ENCODE measurements around the gene MFAP3L.
A peak's percentile ranks its signal among the peaks of the same experiment; 100 is the strongest.
"Not testable (repeated sequence)": the region's sequence is repeated elsewhere in the genome, so short reads cannot be mapped to it uniquely, and the experiment has no call there.

The MFAP3L gene

GRCh38 chr4:169987327-169988228 is 38.6 kb downstream of the MFAP3L start:
- DNase-seq (ENCODE audit: low read depth) = no peak

- DNase-seq (ENCODE audit: low read depth) = no peak
Observed at GRCh38 chr4:169986369-169986768, 39.8 kb downstream of the MFAP3L start.

GRCh38 chr4:169985881-169986280 is 40.3 kb downstream of the MFAP3L start:
- no peak for DNase-seq (ENCODE audit: low read depth)

- no peak for DNase-seq (ENCODE audit: low read depth)
Observed at GRCh38 chr4:169984745-169985144, 41.5 kb downstream of the MFAP3L start.

- no peak for DNase-seq (ENCODE audit: low read depth)
Observed at GRCh38 chr4:169984173-169984572, 42.0 kb downstream of the MFAP3L start.

- no peak for DNase-seq (ENCODE audit: low read depth)
Observed at GRCh38 chr4:169976951-169977350, 49.2 kb downstream of the MFAP3L start.

GRCh38 chr4:169975838-169976796 is 50.1 kb downstream of the MFAP3L start:
- DNase-seq (ENCODE audit: low read depth) = no peak

GRCh38 chr4:169975131-169975837 is 50.9 kb downstream of the MFAP3L start:
- no peak for DNase-seq (ENCODE audit: low read depth)

GRCh38 chr4:169971456-169972015 is 54.7 kb downstream of the MFAP3L start:
- DNase-seq (ENCODE audit: low read depth) = no peak

- peak; percentile 36 for DNase-seq (ENCODE audit: low read depth)
Observed at GRCh38 chr4:169968999-169969398, 57.2 kb downstream of the MFAP3L start.

GRCh38 chr4:169963998-169964397 is 62.2 kb downstream of the MFAP3L start:
- peak; percentile 21 for DNase-seq (ENCODE audit: low read depth)

- DNase-seq (ENCODE audit: low read depth) = no peak
Observed at GRCh38 chr4:169959254-169959653, 66.9 kb downstream of the MFAP3L start.

- no peak for DNase-seq (ENCODE audit: low read depth)
Observed at GRCh38 chr4:169958629-169959028, 67.6 kb downstream of the MFAP3L start.

GRCh38 chr4:169957785-169958184 is 68.4 kb downstream of the MFAP3L start:
- no peak for DNase-seq (ENCODE audit: low read depth)

GRCh38 chr4:169956091-169956843 is 69.9 kb downstream of the MFAP3L start:
- DNase-seq (ENCODE audit: low read depth) = no peak

- no peak for DNase-seq (ENCODE audit: low read depth)
Observed at GRCh38 chr4:169955521-169955920, 70.7 kb downstream of the MFAP3L start.

- no peak for DNase-seq (ENCODE audit: low read depth)
Observed at GRCh38 chr4:169952236-169953002, 73.8 kb downstream of the MFAP3L start.

- no peak for DNase-seq (ENCODE audit: low read depth)
Observed at GRCh38 chr4:169948271-169948670, 77.9 kb downstream of the MFAP3L start.

GRCh38 chr4:169945636-169946035 is 80.6 kb downstream of the MFAP3L start:
- DNase-seq (ENCODE audit: low read depth) = no peak

GRCh38 chr4:169943601-169944000 is 82.6 kb downstream of the MFAP3L start:
- not testable (repeated sequence) for DNase-seq (ENCODE audit: low read depth)

All from stromal cell of bone marrow (primary cell).